D721Med (cell line): ENCODE results near the gene PCDH9.

Experiments
- DNase-seq: peaks from one replicate; pipeline ENCODE4 v3.0.0; 2011; ENCODE audit warnings: low spot score; ENCODE audit not compliant: insufficient read length
- FAIRE-seq: peaks from 2 replicates; lab custom pipeline; 2011; peaks lifted over from hg19 to GRCh38; lab: Jason Lieb, UNC
- TF ChIP-seq, protein P1 (sequence below): IDR thresholded peaks from 2 replicates; pipeline ENCODE4 v1.5.1; 2012; ENCODE audit warnings: mild to moderate bottlenecking, control low read depth; ENCODE audit not compliant: insufficient read depth; ENCODE audit errors: missing control alignments

Gene PCDH9

DNA sequence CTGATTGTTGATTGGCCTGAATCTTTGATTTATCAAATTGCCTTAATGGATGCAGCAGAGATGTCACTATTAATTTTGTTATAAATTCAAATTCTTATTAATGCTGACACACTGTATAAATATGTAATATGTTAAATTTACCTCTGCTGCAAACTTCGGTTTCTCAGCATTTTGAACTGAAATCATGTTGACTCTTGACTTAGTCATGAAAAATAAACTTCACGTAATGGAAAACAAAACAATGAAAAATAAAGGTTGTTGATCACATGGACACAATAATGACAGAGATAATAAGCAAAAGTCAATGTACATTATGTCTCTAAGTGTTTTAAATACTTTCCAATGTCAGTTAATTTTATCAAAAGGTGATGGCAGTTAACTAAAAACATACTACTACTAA lies 827.6 kb downstream of the PCDH9 start:
- TF ChIP-seq, protein P1, sequence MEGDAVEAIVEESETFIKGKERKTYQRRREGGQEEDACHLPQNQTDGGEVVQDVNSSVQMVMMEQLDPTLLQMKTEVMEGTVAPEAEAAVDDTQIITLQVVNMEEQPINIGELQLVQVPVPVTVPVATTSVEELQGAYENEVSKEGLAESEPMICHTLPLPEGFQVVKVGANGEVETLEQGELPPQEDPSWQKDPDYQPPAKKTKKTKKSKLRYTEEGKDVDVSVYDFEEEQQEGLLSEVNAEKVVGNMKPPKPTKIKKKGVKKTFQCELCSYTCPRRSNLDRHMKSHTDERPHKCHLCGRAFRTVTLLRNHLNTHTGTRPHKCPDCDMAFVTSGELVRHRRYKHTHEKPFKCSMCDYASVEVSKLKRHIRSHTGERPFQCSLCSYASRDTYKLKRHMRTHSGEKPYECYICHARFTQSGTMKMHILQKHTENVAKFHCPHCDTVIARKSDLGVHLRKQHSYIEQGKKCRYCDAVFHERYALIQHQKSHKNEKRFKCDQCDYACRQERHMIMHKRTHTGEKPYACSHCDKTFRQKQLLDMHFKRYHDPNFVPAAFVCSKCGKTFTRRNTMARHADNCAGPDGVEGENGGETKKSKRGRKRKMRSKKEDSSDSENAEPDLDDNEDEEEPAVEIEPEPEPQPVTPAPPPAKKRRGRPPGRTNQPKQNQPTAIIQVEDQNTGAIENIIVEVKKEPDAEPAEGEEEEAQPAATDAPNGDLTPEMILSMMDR, result no peak
- FAIRE-seq (peak; percentile 29), DNase-seq (no peak)

DNA sequence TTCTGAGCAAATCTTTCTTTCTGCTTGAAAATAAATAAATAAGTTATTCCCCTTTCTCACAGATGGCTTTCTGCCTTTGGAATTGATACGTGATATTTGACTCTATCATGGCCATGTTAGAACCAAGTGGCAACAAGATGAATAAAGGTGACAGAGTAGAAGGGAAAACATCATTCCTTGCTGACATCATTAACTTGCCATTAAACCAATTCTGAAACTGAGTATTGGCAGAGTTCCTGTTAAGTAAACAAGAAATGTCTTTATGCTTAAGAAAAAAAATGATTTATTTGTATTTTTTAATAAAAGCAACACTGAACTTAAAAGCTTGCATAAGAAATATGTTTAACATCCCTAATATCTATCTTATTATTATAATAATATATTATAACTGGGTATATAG lies 828.1 kb downstream of the PCDH9 start:
- TF ChIP-seq, protein P1, result no peak
- no peak for DNase-seq
- no peak for FAIRE-seq

DNA sequence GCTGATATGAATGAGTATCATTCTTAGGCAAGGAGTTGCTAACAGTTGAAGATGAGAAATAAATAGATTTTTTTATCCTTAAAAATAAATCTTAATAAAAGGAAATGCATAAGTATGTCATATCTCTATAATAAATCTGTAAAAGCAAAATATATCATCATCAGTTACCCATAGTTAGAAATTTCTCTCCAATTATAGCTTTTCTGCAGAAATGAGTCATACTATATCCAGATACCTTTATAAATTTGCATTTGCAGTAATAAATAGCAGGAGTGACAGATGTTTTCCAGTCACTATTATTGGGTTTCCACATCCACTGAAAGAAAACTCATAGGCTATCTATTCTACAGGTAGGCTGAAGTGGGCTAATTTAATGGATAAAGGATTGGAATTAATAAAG lies 829.8 kb downstream of the PCDH9 start:
- no peak for DNase-seq
- no peak for FAIRE-seq
- TF ChIP-seq, protein P1, result no peak

DNA sequence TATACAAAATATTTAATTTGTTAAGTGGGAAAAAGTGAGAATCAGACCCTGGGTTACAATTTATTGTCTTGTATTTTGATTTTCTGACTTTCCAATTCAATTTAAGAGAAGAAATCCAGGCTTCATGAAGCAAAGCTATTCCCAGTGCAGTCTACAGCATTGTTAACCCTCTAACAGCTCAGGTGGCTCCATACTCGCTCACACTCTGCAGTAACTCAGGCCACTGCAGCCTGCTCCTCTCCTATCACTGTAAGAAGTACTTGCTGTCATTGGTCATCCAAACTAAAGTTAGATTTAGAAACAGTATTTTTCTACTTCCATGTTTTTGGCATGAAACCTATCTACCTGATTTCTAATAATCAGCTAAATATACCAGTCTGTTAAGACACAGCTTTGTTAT lies 830.3 kb downstream of the PCDH9 start:
- DNase-seq, result no peak
- FAIRE-seq, result no peak
- TF ChIP-seq, protein P1, result no peak

DNA sequence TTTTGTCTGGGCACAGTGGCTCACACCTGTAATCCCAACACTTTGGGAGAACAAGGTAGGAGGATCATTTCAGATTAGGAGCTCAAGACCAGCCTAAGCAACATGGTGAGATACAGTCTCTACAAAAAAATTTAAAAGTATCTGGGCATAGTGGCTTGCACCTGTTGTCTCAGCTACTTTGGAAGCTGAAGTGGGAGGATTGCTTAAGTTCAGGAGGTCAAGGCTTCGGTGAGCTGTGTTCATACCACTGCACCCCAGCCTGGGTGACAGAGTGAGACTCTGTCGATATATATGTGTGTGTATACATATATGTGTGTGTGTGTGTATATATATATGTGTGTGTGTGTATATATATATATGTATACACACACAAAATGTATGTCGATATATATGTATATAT lies 833.0 kb downstream of the PCDH9 start:
- DNase-seq (no peak), FAIRE-seq (no peak)
- TF ChIP-seq, protein P1, result no peak

DNA sequence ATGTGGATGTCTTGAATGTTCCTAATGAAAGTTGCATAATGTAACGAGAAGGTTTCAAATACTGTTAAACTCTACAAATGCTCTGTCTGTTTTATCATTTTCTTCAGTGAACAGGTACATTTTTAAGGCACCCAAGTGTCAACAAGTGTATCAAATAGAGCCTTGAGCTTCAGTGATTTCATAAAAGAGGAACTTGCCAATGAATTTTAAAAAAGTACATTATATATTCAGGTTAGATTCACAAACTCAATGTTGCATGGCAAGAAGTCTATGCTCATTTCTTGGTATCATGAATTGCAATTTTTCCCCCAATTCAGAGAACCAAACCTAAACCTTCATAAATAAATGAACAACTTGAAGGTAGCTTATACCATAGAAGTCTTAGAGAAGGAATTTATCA lies 838.8 kb downstream of the PCDH9 start:
- TF ChIP-seq, protein P1, result no peak

DNA sequence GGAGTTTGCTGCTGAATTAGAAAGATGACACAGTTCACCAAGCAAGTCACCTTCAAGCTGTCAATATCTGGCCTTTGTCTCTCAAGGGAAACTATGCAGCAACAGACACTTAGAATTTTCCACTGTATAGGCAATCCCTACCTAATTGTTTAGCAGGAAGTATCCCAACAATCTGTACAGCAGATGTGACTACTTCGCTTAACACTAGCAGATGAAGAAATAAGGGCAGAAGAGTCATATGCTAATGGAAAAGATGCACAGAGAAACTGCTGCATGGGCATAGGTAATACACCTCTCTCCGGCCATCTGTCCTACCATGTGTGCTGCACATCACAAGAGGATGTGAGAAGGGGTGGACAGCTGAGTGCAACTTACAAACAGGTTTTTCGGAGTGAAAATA lies 851.2 kb downstream of the PCDH9 start:
- DNase-seq, result no peak
- TF ChIP-seq, protein P1, result no peak
- FAIRE-seq, result no peak

More for the DNA sequence above, 838.8 kb downstream of the PCDH9 start:
- no peak for DNase-seq
- FAIRE-seq, result no peak
